EL (cell line): ENCODE data around the gene CRLF1.

Experiments
- DNase-seq: peaks from one replicate; pipeline ENCODE4 v3.0.0-alpha.2; 2016

CRLF1 gene

GRCh38 chr19:18590273-18591272 lies 16.0 kb downstream of the CRLF1 start:
- DNase-seq = peak; percentile 21

GRCh38 chr19:18589380-18590272 lies 17.0 kb downstream of the CRLF1 start:
- peak; percentile 71 for DNase-seq

- peak; percentile 83 for DNase-seq
Observed at GRCh38 chr19:18588611-18589379, 17.8 kb downstream of the CRLF1 start, which contains the start of gene REX1BD. Gene REX1BD, plus strand, starts transcription at chr19:18588798. Its CDS starts 4 bp downstream, at chr19:18588802.

GRCh38 chr19:18587962-18588610 lies 18.5 kb downstream of the CRLF1 start:
- DNase-seq = no peak

GRCh38 chr19:18587561-18587960 lies 19.0 kb downstream of the CRLF1 start:
- no peak for DNase-seq

- DNase-seq = no peak
Observed at GRCh38 chr19:18586306-18586705, 20.3 kb downstream of the CRLF1 start.

GRCh38 chr19:18580311-18580710 lies 26.3 kb downstream of the CRLF1 start:
- no peak for DNase-seq

- no peak for DNase-seq
Observed at GRCh38 chr19:18577365-18577914, 29.2 kb downstream of the CRLF1 start.

- no peak for DNase-seq
Observed at GRCh38 chr19:18576383-18576782, 30.2 kb downstream of the CRLF1 start.

GRCh38 chr19:18574691-18575291 lies 31.8 kb downstream of the CRLF1 start:
- no peak for DNase-seq

GRCh38 chr19:18571564-18572344 lies 34.8 kb downstream of the CRLF1 start, which contains the start of gene UBA52:
Gene UBA52, plus strand, starts transcription at chr19:18571857. Its CDS starts 1,444 bp downstream, at chr19:18573301.
- DNase-seq = peak; percentile 97

- DNase-seq = no peak
Observed at GRCh38 chr19:18568367-18568766, 38.2 kb downstream of the CRLF1 start.

GRCh38 chr19:18566953-18567352 lies 39.6 kb downstream of the CRLF1 start:
- no peak for DNase-seq

- DNase-seq = no peak
Observed at GRCh38 chr19:18562086-18562485, 44.5 kb downstream of the CRLF1 start.

GRCh38 chr19:18559685-18560084 lies 46.9 kb downstream of the CRLF1 start:
- no peak for DNase-seq

- DNase-seq = no peak
Observed at GRCh38 chr19:18558604-18559003, 48.0 kb downstream of the CRLF1 start.

GRCh38 chr19:18558202-18558555 lies 48.4 kb downstream of the CRLF1 start:
- DNase-seq = no peak

- peak; percentile 99 for DNase-seq
Observed at GRCh38 chr19:18557411-18558201, 49.0 kb downstream of the CRLF1 start, which contains the start of gene KXD1. Gene KXD1, plus strand, starts transcription at chr19:18557870. Its CDS starts 4,187 bp downstream, at chr19:18562057.

GRCh38 chr19:18551631-18552030 lies 55.0 kb downstream of the CRLF1 start:
- no peak for DNase-seq
